ENCODE measurements around the gene TBC1D2B.

The TBC1D2B gene

DNA sequence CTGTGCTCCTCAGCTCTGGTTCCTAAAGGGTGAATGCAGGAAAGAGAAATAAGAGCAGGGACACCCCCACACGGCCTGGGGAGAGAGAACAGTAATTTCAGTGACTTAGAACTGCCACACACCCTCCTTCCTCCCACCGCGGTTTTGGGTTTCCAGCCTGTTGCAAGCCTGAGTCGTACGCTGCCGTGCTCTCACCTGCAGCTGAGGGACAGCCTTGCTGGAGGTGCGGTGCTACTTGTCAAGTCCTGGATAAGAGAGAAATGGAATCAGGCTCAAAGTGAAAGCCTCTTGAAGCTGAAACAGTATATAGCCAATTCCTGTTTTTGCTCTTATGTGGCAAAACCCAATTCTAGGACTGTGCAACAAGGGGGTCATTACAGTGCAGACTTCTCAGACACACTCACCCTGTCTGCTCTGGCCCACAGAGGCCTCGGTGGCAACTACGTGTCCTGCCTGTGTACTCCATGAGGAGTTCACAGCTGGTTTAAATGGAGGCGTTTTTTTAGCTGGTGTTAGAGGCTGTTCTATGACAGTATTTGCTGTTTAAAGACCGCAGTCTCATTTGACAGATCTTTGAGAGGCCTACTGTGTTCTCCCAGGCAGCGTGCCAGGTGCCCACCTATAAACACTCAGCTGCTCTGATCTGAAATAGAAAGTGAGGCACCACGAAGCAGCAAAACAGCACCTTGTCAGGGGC lies 42.9 kb downstream of the TBC1D2B start:
- DNase-seq (ENCODE audit: low read depth in 3 of 3) = peak; percentile 53 to 71 (median 64)

- no peak for DNase-seq (ENCODE audit: low read depth in 3 of 3)
Measured at GRCh38 chr15:78033864-78034263, 43.6 kb downstream of the TBC1D2B start.

DNA sequence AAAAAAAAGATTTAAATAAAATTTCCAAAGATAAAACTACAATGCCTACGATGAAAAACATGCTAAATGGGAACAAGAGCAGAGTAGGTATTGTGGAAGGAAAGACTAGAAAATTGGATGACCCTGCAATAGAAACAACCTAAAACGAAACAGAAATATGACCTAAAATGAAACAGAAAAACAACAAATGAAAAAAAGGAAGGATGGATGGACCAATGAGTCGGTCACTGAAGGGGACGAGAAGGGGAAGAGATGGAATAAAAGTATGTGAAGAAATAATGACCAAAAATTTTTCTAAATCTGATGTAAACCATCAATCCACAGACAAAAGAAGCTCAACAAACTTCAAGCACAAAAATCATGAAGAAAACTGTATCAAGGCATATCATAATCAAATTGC lies 44.8 kb downstream of the TBC1D2B start:
- no peak for DNase-seq (ENCODE audit: low read depth in 3 of 3)

DNA sequence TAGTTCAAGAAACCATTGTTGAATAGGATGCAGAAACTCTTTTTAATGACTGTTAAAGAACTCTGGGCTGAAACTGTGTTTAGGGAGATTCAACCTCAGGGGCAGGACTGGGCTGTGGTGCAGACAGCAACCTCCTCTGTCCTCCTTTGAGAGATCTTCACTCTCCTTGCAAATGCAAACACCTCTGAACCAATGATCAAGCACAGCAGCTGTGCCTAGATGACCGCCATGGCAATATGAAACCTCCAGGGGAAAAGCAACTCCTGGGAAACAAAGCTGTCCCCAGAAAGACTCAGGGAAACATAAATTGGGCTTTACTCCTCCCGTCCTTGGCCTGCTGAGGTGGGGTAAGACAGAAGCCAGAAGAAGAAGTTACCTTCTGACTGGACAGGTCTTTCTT lies 52.6 kb downstream of the TBC1D2B start:
- no peak for DNase-seq (ENCODE audit: low read depth in 3 of 3)

- no peak for DNase-seq (ENCODE audit: low read depth in 3 of 3)
Measured at GRCh38 chr15:78024519-78024870, 53.0 kb downstream of the TBC1D2B start.

- DNase-seq (ENCODE audit: low read depth in 3 of 3) = no peak
Measured at GRCh38 chr15:78023865-78024518, 53.5 kb downstream of the TBC1D2B start.

DNA sequence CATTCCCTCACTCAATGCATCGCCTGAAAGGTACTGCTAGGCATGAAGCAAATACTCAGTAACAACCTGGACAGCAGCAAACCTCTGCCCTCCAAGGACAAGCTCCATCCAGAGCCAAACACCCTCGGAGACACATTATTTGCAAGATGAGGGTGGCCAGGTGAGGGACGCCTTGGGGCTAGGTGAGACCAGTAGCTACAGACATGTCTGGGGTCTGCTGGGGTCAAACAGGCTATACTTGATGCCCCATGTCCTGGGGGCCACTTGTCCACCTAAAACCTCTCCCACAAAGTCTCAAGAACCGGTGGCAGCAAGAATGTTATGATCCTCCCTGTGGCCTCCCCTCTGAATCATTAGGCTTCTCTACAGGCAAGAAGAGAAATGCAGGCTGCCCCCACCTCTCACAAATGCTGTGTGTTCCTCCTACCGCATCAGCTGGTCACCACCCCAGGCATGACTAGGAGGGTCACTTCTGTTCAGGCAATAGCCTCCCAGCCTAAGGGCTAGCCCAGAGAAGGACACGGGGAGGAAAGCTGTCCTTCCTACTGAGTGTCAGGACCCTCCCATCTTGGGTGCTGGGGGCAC lies 54.3 kb downstream of the TBC1D2B start:
- no peak for DNase-seq (ENCODE audit: low read depth in 3 of 3)

- no peak for DNase-seq (ENCODE audit: low read depth in 3 of 3)
Measured at GRCh38 chr15:78021761-78022160, 55.8 kb downstream of the TBC1D2B start.

GRCh38 chr15:78020007-78020406 lies 57.5 kb downstream of the TBC1D2B start:
- DNase-seq (ENCODE audit: low read depth in 3 of 3) = no peak

GRCh38 chr15:78018946-78019644 lies 58.4 kb downstream of the TBC1D2B start:
- no peak for DNase-seq (ENCODE audit: low read depth in 3 of 3)

- DNase-seq (ENCODE audit: low read depth in 3 of 3) = no peak
Measured at GRCh38 chr15:78018445-78018844, 59.1 kb downstream of the TBC1D2B start.

GRCh38 chr15:78016860-78017259 lies 60.7 kb downstream of the TBC1D2B start:
- DNase-seq (ENCODE audit: low read depth in 3 of 3) = no peak

DNA sequence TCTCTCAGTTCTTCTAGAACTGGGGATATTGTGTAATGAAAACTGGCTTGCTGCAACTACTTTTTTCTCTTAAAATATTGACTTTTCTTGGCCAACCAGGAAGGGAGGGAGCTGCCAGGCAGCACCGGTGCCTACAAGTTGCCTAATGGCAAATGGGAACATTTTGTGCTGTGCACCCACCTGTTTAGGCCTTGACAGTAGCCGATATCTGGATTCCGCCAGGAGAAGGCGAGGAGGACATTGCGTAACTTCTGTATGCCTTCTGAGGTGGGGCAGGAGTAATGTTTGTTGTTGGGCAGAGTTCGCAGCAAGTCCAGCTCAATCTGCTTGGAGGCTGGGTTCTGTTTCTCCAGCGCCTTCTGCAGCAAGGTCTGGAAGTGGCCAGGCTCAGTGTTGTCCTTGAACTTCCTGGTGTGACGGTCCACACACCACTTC lies 64.9 kb downstream of the TBC1D2B start:
- no peak for DNase-seq (ENCODE audit: low read depth in 3 of 3)

- DNase-seq (ENCODE audit: low read depth in 3 of 3) = no peak
Measured at GRCh38 chr15:78010067-78010466, 67.4 kb downstream of the TBC1D2B start.

GRCh38 chr15:78007964-78008886 lies 69.3 kb downstream of the TBC1D2B start:
- no peak for DNase-seq (ENCODE audit: low read depth in 3 of 3)

DNA sequence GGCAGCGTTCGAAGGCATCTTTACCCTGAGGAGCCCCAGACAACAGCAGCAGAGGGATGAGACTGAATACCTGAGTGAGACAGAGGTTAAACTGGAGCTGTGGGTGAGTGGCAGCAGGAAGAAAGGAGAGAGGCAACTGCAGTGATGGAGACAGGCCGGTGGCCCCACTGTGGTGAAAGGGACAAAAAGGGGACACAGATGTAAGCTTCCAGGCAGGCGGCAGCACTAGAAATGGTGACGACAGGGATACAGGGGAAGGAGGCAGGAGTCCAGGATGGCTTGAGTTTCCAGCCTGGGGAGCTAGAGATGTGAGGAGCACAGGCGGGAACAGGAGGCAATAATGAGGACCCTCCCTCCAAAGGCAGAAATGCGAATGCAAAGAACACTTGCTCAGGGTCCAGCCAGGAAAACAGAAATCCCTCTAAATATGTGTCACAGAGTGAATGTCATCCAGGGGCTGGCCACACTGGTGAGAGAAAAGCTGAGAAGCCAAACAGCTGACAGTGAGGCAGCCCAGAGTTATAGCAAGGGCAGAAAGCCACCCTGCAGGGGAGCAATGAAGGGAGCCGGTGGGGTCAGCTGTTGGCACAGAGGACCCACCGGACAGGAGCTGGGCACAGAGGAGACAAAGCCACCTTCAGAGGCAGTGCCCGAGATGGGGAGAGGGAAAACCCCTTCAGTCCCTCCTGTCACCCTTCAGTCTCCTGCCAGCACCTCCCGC lies 70.1 kb downstream of the TBC1D2B start:
- DNase-seq (ENCODE audit: low read depth in 3 of 3) = no peak

GRCh38 chr15:78006567-78007205 lies 70.8 kb downstream of the TBC1D2B start:
- no peak for DNase-seq (ENCODE audit: low read depth in 3 of 3)

- DNase-seq (ENCODE audit: low read depth in 3 of 3) = no peak
Measured at GRCh38 chr15:78004919-78005634, 72.4 kb downstream of the TBC1D2B start.

GRCh38 chr15:78004222-78004727 lies 73.2 kb downstream of the TBC1D2B start:
- no peak for DNase-seq (ENCODE audit: low read depth in 3 of 3)
